GM19324 (cell line): ENCODE measurements around the gene RPAP3.

ENCODE experiments used
- ATAC-seq: cut with Tn5 transposase; IDR thresholded peaks from one replicate; pipeline ENCODE4 v1.9.1; 2021; ENCODE audit warnings: mild to moderate bottlenecking, moderate library complexity; ENCODE audit not compliant: unreplicated experiment, low FRiP score

The RPAP3 gene

DNA sequence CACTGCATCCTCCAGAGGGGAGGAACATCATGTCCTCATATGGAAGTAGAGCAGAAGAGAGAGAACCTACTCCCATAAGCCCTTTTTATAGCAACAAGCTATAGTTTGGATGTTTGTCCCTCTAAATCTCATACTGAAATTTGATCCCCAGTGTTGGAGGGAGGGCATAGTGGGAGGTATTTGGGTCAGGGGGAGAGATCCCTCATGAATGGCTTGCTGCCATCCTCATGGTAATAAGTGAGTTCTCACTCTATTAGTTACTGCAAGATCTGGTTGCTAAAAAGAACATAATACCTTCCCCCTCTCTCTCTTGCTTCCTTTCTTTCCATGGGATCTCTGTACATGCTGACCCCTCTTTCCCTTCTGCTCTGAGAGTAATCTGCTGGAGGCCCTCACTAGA is 93.9 kb downstream of the RPAP3 start:
- ATAC-seq: no peak
